NCI-H748 treated with DMSO at 0.1 percent for 48 hours (cell line): ENCODE results near the gene POU2F1.
A peak's percentile ranks its signal among the peaks of the same experiment; 100 is the strongest.
"Not testable (repeated sequence)": the region's sequence is repeated elsewhere in the genome, so short reads cannot be mapped to it uniquely, and the experiment has no call there.

Source experiments
- DNase-seq: peaks from one replicate; lab custom pipeline; 2025; lab: John Stamatoyannopoulos, UW

POU2F1 gene

DNA sequence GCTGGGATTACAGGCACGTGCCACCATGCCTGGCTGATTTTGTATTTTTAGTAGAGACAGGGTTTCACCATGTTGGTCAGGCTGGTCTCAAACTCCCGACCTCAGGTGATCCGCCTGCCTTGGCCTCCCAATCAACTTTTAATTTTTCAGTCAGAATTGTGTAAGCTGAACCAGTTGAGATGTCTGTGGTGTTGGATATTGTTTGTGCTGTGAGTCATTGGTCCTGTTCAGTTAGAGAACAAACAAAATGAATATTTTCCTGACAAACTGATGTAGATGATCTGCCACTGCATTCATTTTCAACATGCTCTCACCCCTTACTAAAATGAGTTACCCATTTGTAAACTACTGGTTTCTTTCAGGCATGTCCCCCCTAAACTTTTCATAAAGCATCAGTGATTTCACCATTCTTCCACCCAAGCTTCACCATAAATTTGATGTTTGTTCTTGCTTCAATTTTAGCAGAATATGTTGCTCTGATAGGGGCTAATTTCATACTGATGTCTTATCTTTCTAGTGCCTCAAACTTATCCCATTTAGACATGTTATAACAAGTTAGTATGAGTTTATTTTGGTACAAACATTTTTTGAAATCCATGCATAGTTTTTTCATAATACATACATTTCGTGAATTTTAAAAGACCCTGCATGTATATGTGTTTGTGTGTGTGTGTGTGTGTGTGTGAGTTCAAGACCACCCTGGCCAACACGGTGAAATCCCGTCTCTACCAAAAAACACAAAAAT lies 15.2 kb upstream of the POU2F1 start:
- not testable (repeated sequence) for DNase-seq

DNA sequence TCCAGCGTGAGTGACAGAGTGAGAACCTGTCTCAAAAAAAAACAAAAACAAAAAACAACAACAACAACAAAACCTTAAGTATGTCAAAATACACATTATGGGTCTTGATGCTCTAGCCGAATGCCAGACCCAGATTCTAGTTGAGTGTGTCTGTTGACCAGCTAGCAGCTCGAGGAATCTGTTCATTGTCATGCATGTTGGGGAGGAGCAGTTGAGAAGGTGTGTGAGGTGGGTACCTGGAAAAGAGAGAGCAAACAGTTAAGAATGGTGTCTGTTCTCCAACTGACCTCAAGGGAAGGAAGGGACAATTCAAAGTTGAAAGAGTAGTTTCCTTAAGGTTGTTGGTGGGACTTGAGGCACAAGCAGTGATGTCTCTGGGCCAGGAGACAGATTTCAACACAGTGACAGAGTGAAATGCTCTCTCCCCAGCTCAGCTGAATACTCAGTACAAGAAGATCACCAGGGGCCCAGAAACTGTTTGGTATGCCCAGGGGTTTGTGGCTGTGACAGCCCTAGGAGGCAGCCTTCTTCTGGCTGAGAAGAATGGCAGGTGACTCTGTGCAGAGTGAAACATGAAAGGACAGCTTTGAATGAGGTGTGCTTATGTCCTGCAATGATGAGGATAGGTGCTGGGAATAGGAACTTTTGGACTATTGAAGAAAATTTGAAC lies 14.4 kb upstream of the POU2F1 start:
- DNase-seq, result no peak

DNA sequence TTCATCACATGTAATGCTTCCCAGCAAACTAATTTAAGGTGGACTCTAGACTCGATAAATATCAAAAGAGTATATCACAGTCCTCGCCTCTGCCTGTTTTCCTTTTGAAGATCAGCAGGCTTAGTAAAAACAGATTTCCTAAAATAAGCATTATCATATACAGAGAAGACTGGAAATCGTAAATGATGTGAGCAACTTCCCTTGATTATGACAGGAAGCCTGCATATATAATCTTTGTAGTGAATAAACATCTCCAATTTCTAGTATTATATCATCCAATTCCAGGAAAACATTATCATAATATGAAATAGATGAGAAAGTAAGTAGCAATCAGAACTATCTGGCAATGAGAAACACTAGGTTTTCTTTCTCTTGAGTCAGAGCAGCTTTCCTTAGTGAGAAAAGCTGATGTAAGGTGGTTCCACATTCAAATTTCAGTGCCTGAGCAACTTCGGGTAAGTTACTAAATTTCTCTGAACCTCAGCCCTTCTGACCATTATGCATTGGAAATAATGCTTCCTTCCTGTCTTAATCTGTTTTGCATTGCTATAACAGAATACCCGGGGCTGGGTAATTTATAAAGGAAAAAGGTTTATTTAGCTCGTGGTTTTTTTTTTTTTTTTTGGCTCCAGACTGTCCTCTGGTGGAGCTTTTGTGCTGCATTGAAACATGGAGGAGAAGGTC lies 12.6 kb upstream of the POU2F1 start:
- DNase-seq, result no peak

DNA sequence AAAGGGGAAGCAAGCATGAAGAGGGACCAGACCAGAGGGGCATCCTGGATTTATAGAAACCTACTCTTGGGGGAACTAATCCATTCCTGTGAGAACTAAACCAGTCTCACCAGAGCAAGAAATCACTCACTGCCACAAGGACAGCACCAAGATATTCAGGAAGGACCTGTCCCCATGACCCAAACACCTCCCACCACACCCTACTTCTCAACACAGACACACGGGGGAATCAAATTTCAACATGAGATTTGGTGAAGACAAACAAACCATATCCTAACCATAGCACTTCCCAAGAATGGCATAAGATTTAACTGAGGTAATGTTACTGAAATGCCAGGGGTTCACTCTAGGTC lies 12.1 kb upstream of the POU2F1 start:
- no peak for DNase-seq

DNA sequence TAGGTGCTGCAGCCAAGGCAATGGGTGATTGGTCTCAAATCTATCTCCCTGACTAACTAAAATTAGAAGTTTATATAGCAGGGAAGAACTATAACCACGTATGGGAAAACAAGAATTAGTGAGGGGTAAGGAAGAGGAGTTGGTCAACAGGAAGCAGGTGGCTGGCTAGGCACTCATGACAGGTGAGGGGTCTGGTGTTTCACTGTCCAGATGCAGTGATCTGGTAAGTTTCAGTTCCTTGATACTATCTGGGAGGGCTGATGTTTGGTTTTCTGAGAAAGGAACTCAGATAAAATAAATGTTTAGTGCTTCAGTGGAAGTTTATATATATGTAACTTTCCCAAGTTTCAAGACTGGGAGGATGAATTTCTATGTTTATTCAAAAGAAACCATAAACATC lies 11.6 kb upstream of the POU2F1 start:
- no peak for DNase-seq

DNA sequence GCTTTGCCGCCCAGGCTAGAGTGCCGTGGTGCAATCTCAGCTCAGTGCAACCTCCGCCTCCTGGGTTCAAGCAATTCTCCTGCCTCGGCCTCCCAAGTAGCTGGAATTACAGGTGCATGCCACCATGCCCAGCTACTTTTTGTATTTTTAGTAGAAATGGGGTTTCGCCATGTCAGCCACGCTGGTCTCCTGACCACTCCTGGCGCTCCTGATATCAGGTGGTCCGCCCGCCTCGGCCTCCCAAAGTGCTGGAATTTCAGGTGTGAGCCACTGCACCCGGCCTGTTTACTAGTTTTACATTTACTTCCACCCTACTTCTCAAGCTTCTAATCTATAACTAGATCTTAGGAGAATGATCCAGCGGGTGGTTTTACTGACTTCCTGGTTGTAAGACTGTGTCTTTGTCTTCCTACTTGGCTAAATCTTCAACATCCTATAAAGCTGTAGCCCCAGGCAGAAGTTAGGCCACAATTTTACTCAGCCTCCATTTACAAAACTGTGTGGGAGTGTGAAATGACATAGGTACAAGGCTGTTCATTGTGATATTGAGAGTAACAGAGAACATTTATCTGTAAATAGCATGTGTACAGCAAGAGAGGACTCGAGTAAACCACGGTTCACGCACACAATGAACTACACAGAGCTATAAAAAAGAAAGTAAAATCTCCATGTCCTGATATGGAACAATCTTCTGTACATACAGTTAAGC lies 9.6 kb upstream of the POU2F1 start:
- DNase-seq, result no peak

DNA sequence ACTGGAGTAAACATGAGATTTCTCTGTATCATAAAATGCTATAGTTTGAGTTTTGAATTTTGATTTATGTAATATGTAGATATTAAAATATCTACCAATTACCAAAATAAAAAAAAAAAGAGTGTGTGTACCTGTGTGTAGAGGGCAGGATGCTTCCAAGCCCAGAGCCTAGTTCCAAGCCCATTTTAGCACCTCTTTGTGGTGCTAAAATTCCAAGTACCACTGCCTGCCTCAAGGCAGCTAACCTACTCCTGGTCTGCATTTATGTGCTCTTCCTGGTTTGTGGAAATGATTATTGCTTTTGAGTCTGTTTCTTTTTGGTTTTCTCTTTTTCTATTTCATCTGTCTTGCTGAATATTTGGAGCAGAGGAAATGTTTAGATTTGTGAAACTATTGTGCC lies 8.7 kb upstream of the POU2F1 start:
- DNase-seq, result no peak

DNA sequence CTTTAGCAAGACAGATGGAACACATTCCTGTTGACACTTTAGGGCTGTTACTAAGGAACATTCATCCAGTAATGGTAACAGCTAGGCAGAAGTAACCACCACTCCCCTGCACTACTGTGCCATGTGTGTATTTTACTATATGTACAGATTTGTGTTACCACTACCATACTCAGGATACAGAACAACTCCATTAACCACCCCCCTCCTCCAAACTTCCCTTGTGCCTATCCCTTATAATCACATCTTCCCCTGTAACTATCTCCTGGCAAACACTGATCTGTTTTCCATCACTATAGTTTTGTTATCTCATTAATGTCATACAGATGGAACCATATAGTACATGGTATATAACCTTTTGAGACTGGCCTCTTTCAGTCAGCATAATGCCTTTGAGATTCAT lies 3.9 kb upstream of the POU2F1 start:
- no peak for DNase-seq

DNA sequence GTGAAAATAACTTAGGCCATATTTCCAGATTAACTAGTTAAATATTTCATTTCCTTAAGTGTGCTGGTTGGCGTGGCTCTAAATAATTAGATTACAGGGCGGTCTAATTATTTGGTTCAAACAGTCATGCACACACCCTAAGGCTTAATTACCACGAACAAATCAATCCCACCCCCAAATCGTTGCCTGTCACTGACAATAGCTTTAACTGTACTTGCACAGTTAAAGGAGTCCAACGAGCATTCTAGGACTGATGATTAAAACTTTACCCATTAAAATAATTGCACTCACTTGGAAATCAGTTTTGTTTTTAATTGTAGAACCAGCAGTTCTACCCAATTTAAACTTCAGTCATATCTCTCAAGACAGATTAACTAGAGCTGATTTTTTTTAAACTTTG lies 1.5 kb upstream of the POU2F1 start:
- peak; percentile 32 for DNase-seq

DNA sequence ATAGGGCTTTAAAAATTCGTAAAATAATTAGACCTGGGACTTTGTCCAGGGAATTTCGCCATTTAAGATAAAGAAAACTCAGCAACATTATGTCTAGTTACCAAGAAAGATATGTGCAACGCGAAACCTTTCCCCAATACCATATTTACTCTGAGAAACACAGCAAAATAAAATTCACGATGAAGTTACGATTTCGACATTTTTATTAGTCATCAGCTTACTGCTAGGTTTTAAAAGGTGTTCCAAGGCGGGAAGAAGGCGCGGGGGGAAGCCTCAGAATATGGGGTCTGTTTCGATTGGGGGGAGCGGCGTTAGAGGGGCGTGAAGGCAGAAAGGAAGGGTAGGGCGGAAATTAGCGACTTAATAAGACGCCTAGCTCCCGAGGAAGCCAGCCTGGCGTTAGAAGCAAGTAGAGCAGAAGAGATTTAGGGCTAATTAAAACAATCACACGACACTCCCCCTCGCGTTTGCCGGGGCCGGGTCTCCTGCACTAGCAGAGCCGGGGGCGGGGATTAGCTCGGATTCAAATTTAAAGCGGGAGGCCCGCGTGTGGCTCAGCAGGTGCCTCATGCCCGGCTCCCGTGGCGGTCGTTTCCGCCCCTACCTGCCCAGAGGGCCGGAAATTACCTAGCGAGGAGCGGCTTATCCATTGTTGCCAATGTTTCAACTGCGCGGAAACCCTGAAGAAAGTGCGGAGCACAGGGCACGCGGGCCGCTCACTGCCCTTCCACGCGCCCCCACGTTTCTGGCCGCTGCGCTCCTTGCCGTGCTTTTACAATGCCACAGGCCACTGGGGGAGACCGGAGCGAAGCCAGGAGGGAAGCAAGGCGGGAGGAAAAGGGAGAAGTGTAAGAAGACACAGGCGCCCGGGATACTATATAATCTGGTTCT lies 795 bp upstream of the POU2F1 start:
- DNase-seq, result peak; percentile 95

DNA sequence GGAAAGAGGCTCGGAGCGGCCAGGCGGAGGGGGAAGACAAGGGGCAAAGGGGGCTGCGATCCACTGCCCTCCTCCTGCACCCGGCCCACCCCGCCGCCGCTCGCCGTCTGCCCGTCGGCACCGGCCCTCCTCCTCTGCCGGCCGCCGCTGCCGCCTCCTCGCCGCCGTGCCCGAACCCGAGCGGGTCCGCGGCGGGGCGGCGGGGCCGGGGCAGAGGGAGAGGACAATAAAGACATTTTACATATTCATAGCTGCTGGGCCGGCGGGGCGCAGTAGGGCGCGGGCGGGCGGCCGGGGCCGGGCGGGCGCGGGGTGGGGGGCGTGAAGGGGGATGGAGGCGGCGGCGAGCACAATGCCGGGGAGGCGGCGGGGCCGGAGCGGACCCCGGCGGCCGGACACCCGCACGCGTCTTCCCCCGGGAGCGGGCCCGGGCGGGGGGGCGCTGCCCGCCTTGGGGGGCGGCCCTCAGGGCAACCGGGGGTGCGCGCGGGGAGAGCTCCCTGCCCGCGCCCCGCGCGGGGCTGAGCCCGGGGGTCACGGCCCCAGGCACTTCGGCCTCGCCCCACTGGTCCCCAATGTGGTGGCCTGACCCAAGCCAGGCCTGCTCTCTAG lies 546 bp downstream of the POU2F1 start:
- no peak for DNase-seq

DNA sequence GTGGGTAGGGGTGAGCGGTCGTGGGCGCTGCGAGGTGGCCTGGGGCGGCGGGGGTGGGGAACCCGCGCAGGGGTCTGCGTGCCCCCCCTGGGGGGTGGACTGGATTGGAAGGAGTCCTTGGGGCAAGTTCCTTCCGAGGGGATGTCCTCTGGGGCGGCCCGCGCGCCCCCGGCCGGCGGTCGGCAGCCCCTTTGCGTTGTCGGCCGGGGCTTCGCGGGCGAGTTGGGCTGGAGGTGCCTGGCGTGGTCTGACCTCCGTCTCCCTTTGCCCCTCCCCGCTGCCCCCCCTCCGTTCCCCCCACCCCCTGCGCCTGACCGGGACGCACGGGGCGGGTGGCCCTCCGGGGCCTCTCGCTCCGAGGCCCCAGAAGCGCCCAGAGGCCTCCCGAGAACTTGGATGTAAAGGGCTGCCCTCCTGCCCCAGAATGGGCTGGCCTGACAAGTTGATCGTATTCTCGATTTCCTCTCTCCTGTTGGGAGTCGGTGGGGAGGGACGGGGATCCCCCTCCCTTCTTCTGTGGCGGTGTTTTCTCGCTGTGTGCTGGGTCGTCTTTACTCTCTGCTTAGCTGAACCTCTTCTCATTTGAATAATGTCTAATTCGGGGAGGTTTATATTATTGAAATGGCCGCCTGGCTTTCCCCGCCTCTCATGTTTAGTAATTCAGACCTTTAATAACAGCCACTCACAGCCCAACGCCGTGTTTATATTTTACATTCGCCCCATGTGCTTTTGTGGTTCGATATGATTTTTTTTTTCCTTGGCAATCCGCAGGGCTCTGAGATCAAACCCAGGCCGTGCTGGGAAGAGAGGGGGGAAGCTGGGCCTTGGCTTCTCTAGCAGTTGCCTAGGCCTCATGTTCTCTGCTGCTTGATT lies 1.3 kb downstream of the POU2F1 start:
- peak; percentile 65 for DNase-seq

DNA sequence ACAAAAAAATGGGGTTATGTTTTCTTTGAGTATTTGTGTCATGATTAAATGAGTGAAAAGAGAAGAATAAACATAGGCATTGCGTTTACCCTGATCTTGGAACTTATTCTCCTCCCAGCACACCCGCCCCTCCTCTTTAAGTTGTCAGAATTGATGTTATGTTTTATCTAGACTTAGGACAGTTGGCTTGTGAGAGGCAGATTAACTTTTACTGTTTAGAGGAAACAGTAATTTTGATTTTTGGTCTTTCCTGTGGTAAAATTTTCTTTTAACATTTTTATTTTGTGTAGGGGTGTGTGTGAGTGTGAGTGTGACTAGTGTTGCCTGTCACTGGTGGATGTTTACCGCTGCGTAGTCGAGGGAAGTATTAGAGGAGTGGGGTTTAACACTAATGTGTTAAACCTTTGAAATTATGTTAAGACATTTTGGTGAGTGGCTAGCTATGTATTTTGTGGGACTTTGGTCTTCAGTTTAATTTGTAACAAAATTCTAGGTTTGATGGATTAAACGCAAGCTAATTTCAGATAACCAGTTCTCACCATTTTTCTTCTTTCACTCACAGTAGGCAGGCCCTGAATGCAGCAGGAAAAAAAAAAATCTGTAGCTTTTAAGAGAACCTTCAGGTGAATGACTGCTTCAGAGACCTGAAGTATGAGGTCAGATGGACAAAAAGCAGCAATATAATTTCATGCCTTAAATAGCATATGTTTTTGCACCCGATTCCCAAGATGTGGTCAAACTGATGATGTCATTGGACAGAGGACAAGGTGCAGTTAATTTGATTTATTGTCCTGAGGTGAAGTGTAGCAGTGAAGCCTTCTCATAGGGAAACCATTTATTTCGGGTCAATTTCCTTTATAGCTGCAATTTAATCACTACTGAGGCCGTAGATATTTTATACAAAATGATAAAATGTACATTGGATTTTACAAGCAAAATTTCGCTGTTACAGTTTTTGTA lies 2.7 kb downstream of the POU2F1 start:
- DNase-seq, result no peak

DNA sequence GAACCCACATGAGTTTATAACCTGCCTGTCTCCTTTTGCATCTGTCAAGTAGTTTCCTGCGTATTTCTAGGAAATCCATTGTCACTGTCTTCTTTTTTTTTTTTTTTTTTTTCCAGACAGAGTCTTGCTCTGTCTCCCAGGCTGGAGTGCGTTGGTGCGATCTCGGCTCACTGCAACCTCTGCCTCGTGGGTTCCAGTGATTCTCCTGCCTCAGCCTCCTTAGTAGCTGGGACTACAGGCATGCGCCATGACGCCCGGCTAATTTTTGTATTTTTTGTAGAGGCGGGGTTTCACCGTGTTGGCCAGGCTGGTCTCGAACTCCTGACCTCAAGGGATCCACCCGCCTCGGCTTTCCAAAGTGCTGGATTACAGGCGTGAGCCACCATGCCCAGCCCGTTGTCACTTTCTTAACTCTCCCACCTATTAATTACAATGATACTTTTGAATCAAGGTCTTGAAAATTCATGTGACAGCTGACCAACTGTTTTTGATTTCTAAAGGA lies 4.1 kb downstream of the POU2F1 start:
- not testable (repeated sequence) for DNase-seq

DNA sequence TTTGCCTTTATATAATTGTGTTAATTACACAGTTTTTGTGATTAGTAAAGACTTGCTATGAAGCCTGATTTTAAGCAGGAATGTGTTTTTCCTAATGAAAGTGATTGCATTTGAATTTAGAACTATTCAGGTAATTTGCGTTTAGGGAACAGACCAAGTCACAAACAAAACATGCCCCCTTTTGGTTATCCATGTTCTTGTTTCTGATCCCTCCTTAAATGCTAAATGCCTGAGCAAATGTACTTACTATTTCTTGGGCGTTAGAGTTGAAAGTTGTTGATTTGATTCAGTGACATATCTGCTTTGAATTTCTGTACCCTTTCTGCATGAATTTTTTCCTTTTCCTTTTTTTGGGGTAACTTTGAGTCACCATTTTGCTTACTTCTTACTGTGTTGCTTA lies 5.2 kb downstream of the POU2F1 start:
- no peak for DNase-seq

DNA sequence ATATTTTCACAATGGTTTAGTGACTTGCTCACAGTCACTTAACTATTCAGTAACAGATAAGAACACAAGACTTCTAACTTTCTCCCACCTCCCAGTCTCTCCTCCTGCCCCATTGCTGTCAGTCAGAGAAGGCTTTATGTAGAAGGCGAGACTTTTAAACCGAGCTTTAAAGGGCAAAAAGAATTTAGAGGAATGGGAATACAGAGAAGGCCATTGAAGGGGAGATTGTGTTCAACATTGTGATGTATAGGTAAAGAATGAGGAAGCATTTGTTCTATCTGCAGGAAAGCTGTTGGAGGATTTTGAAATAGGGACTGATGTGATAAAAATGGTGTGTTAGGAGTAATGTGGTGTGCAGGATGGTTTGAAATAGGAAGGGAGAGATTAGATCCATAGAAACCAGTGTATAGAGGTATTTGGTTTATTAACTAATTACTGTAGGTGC lies 7.3 kb downstream of the POU2F1 start:
- no peak for DNase-seq

DNA sequence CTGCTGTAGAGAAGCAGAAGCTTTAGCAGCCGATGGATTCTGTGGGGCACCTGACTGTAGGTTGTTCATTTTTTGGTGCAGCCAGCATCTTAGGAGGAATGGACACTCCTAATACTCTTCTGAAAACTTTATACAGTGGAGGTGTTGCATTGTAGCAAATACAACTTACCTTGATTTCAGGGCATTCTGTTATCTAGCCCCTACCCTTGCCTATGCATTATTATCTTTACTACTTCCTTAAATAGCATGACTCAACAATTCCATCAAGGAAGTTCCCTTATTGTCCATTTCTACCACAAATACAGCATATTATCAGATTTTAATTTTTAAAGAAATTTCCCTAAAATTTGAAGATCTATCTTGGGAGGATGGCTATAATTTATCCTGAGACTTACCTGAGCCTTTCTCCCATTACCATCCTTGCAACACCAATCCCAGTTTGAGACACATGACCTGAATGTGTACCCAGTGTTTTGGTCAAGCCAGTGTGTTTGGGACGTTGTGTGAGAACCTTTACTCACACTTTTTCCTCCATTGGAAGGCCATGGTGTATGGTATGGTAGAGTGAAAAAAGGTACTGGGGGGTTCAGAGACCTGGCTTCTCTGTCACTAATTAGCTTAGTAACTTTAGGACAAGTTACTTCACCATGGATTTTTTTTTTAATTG lies 9.2 kb downstream of the POU2F1 start:
- DNase-seq, result no peak

DNA sequence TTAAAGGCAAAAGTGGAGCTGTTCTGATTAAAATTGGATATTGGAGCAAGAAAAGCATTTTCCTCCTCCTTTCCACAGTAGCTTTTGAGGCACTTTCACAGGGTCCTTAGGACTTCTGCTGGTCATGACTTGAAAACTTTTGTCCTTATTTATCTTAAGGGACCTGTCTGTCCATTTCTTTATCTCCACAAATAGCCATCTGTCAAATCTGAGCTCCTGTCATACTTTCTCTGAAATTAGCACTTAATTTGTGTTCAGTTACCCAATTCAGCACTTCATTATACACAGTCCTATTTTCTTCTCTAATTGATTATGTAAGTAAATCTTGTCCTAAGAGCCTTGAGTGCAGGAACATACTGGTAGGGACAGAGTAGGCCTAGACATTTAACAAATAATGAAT lies 9.8 kb downstream of the POU2F1 start:
- DNase-seq, result no peak
